NCI-H1048 (cell line): ENCODE data around the gene NEMF.
"Not testable (repeated sequence)": the region's sequence is repeated elsewhere in the genome, so short reads cannot be mapped to it uniquely, and the experiment has no call there.

Experiments used
- DNase-seq: peaks from one replicate; lab custom pipeline; 2025; lab: John Stamatoyannopoulos, UW

The NEMF gene

DNA sequence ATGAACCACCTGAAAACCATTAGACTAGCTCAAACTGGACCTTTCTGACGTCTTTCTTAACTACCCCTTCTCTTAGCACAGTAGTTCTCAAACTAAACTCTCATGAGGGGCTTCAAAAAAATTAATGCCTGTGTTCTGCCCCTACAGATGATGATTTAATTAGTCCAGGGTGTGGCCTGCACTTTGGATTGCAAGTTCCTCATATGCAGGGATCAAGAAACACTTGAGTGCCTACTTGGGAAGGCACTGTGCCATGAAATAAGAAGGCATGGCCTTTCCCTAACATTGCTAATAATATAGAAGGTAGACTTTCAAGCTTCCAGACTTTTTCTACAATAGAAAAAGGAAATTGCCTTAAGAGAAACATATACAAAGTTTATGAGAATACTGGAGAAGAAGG, 107.4 kb downstream of the NEMF start:
- DNase-seq: no peak

DNA sequence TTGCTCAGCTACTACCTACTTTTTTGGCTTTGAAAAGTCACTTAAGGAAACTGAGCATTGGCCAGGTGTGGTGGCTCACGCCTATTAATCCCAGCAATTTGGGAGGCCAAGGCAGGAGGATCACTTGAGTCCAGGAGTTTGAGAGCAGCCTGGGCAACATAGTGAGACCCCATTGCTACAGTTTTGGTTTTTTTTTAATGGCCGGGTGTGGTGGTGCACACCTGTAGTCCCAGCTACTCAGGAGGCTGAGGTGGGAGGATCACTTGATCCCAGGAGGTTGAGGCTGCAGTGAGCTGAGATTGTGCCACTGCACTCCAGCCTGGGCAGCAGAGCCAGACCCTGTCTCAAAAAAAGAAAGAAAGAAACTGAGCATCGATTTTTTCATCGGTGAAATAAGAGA, 116.9 kb downstream of the NEMF start:
- not testable (repeated sequence) for DNase-seq

- no peak for DNase-seq
Observed at GRCh38 chr14:49733836-49734235, 118.8 kb downstream of the NEMF start.

DNA sequence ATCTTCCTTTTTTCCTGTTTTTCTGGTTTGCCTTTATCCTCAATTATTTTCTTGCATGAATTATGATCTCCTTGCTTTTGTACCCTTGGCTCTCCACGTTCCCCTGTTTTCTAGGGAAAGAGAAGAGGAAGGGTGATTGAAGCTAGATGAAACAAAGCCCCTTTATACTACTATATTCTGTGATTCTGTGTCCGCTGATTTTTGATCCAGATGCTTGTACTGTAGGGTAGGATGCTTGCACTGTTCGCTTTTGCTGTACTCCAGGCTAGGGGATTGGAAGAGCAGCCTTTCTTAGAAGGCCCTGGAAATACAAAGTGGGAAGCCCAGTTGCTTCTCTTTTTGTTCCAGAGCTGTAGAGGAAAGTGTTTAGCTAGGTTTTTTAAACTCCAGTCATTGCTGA, 119.7 kb downstream of the NEMF start:
- DNase-seq: no peak
